Adipocyte (in vitro differentiated cells): ENCODE measurements around the gene MAP2K4.
A peak's percentile ranks its signal among the peaks of the same experiment; 100 is the strongest.

Experiments used
- DNase-seq: peaks from one replicate; pipeline ENCODE4 v3.0.0-alpha.2; 2015; ENCODE audit warnings: low read depth
- H3K27me3 ChIP-seq: replicated peaks from 2 replicates; pipeline ENCODE4 v1.7.0; 2013; ENCODE audit warnings: mild to moderate bottlenecking, low read length, moderate library complexity; ENCODE audit not compliant: control insufficient read depth, insufficient read depth
- H3K36me3 ChIP-seq: 2 replicates; pipeline ENCODE4 v1.7.0; 2013; ENCODE audit warnings: low read length, mild to moderate bottlenecking, moderate library complexity; ENCODE audit not compliant: control insufficient read depth, insufficient read depth, severe bottlenecking
- H3K4me1 ChIP-seq: 2 replicates; pipeline ENCODE4 v1.7.0; 2013; ENCODE audit warnings: mild to moderate bottlenecking, low read length, moderate library complexity; ENCODE audit not compliant: control insufficient read depth, insufficient read depth
- H3K4me3 ChIP-seq: 2 replicates; pipeline ENCODE4 v1.7.0; 2013; ENCODE audit warnings: mild to moderate bottlenecking, low read length, moderate library complexity
- H3K9ac ChIP-seq: 2 replicates; pipeline ENCODE4 v1.7.0; 2013; ENCODE audit warnings: mild to moderate bottlenecking, low read length, moderate library complexity
- H3K9me3 ChIP-seq: 2 replicates; pipeline ENCODE4 v1.7.0; 2013; ENCODE audit warnings: mild to moderate bottlenecking, low read length, moderate library complexity; ENCODE audit not compliant: control insufficient read depth

Gene MAP2K4

GRCh38 chr17:12114686-12115418 is 94.2 kb downstream of the MAP2K4 start:
- no peaks in the 10 kb centered on the region for H3K4me1 ChIP-seq
- H3K9me3 ChIP-seq: no peaks in the 10 kb centered on the region
- peaks cover 71% of the 10 kb centered on the region for H3K36me3 ChIP-seq
- H3K4me3 ChIP-seq: no peak overlapping the region
- H3K27me3 ChIP-seq: no peaks in the 10 kb centered on the region
- H3K9ac ChIP-seq: no peak overlapping the region
- DNase-seq: no peak

GRCh38 chr17:12116143-12116542 is 95.5 kb downstream of the MAP2K4 start:
- no peaks in the 10 kb centered on the region for H3K9me3 ChIP-seq
- H3K36me3 ChIP-seq: peaks cover 66% of the 10 kb centered on the region
- no peak overlapping the region for H3K9ac ChIP-seq
- no peaks in the 10 kb centered on the region for H3K4me1 ChIP-seq
- H3K27me3 ChIP-seq: no peaks in the 10 kb centered on the region
- no peak overlapping the region for H3K4me3 ChIP-seq
- no peak for DNase-seq

GRCh38 chr17:12118617-12119016 is 97.9 kb downstream of the MAP2K4 start:
- no peak overlapping the region for H3K9ac ChIP-seq
- H3K36me3 ChIP-seq: peaks cover 43% of the 10 kb centered on the region
- DNase-seq: no peak
- no peaks in the 10 kb centered on the region for H3K27me3 ChIP-seq
- H3K9me3 ChIP-seq: no peaks in the 10 kb centered on the region
- peaks cover 13% of the 10 kb centered on the region for H3K4me1 ChIP-seq
- no peak overlapping the region for H3K4me3 ChIP-seq

- no peaks in the 10 kb centered on the region for H3K9me3 ChIP-seq
- H3K36me3 ChIP-seq: peaks cover 39% of the 10 kb centered on the region
- peaks cover 13% of the 10 kb centered on the region for H3K4me1 ChIP-seq
- H3K9ac ChIP-seq: peak overlapping the region; percentile 30
- DNase-seq: peak; percentile 46
- no peaks in the 10 kb centered on the region for H3K27me3 ChIP-seq
- H3K4me3 ChIP-seq: peak overlapping the region; percentile 69
These were observed 101.4 kb downstream of the MAP2K4 start for GRCh38 chr17:12122075-12122474.

- Histone ChIP-seq H3K9ac (no peak overlapping the region), H3K4me3 (no peak overlapping the region), H3K4me1 (peaks cover 7% of the 10 kb centered on the region), H3K9me3 (no peaks in the 10 kb centered on the region), H3K27me3 (no peaks in the 10 kb centered on the region), H3K36me3 (peaks cover 64% of the 10 kb centered on the region)
- DNase-seq: no peak
These were observed 106.5 kb downstream of the MAP2K4 start for GRCh38 chr17:12127177-12127576.

GRCh38 chr17:12127667-12128066 is 107.0 kb downstream of the MAP2K4 start:
- peaks cover 2% of the 10 kb centered on the region for H3K4me1 ChIP-seq
- no peaks in the 10 kb centered on the region for H3K9me3 ChIP-seq
- peaks cover 65% of the 10 kb centered on the region for H3K36me3 ChIP-seq
- H3K9ac ChIP-seq: no peak overlapping the region
- no peaks in the 10 kb centered on the region for H3K27me3 ChIP-seq
- H3K4me3 ChIP-seq: no peak overlapping the region
- no peak for DNase-seq

- H3K4me1 ChIP-seq: peaks cover 12% of the 10 kb centered on the region
- no peak overlapping the region for H3K9ac ChIP-seq
- H3K9me3 ChIP-seq: no peaks in the 10 kb centered on the region
- DNase-seq: no peak
- H3K27me3 ChIP-seq: no peaks in the 10 kb centered on the region
- H3K4me3 ChIP-seq: no peak overlapping the region
- H3K36me3 ChIP-seq: peaks cover 65% of the 10 kb centered on the region
These were observed 108.3 kb downstream of the MAP2K4 start for GRCh38 chr17:12128946-12129345.

GRCh38 chr17:12133183-12133582 is 112.5 kb downstream of the MAP2K4 start:
- Histone ChIP-seq H3K36me3 (peaks cover 37% of the 10 kb centered on the region), H3K4me3 (no peak overlapping the region)
- DNase-seq: no peak

GRCh38 chr17:12134101-12134500 is 113.4 kb downstream of the MAP2K4 start:
- DNase-seq: no peak

More at GRCh38 chr17:12133183-12133582, 112.5 kb downstream of the MAP2K4 start:
- peaks cover 9% of the 10 kb centered on the region for H3K9me3 ChIP-seq
- H3K4me1 ChIP-seq: peaks cover 13% of the 10 kb centered on the region
- H3K9ac ChIP-seq: no peak overlapping the region
- H3K27me3 ChIP-seq: no peaks in the 10 kb centered on the region

GRCh38 chr17:12134587-12134986 is 113.9 kb downstream of the MAP2K4 start:
- Histone ChIP-seq H3K4me3 (no peak overlapping the region), H3K9ac (no peak overlapping the region), H3K4me1 (peaks cover 13% of the 10 kb centered on the region), H3K9me3 (peaks cover 9% of the 10 kb centered on the region), H3K36me3 (peaks cover 27% of the 10 kb centered on the region), H3K27me3 (no peaks in the 10 kb centered on the region)
- DNase-seq: no peak

More at GRCh38 chr17:12134101-12134500, 113.4 kb downstream of the MAP2K4 start:
- Histone ChIP-seq H3K36me3 (peaks cover 31% of the 10 kb centered on the region), H3K9ac (no peak overlapping the region), H3K9me3 (peaks cover 9% of the 10 kb centered on the region), H3K4me1 (peaks cover 13% of the 10 kb centered on the region), H3K27me3 (no peaks in the 10 kb centered on the region), H3K4me3 (no peak overlapping the region)

GRCh38 chr17:12136243-12136642 is 115.6 kb downstream of the MAP2K4 start:
- peaks cover 9% of the 10 kb centered on the region for H3K9me3 ChIP-seq
- DNase-seq: no peak
- H3K27me3 ChIP-seq: no peaks in the 10 kb centered on the region
- no peak overlapping the region for H3K4me3 ChIP-seq
- H3K9ac ChIP-seq: no peak overlapping the region
- H3K4me1 ChIP-seq: peaks cover 13% of the 10 kb centered on the region
- H3K36me3 ChIP-seq: peaks cover 33% of the 10 kb centered on the region

- H3K4me1 ChIP-seq: peaks cover 13% of the 10 kb centered on the region
- peaks cover 33% of the 10 kb centered on the region for H3K36me3 ChIP-seq
- H3K9me3 ChIP-seq: peaks cover 9% of the 10 kb centered on the region
- H3K4me3 ChIP-seq: no peak overlapping the region
- H3K27me3 ChIP-seq: no peaks in the 10 kb centered on the region
- no peak overlapping the region for H3K9ac ChIP-seq
- no peak for DNase-seq
These were observed 116.0 kb downstream of the MAP2K4 start for GRCh38 chr17:12136646-12137045.
